NB4 (cell line): ENCODE results near the gene CRIP2.

Source experiments
- CTCF ChIP-seq: IDR thresholded peaks from one replicate; pipeline ENCODE4 v1.5.1; 2012; ENCODE audit warnings: low read depth, low read length
- POLR2A ChIP-seq: IDR thresholded peaks from 2 replicates; pipeline ENCODE4 v1.6.1; 2011; ENCODE audit warnings: mild to moderate bottlenecking; ENCODE audit not compliant: insufficient read length; ENCODE audit errors: extremely low read depth

DNA sequence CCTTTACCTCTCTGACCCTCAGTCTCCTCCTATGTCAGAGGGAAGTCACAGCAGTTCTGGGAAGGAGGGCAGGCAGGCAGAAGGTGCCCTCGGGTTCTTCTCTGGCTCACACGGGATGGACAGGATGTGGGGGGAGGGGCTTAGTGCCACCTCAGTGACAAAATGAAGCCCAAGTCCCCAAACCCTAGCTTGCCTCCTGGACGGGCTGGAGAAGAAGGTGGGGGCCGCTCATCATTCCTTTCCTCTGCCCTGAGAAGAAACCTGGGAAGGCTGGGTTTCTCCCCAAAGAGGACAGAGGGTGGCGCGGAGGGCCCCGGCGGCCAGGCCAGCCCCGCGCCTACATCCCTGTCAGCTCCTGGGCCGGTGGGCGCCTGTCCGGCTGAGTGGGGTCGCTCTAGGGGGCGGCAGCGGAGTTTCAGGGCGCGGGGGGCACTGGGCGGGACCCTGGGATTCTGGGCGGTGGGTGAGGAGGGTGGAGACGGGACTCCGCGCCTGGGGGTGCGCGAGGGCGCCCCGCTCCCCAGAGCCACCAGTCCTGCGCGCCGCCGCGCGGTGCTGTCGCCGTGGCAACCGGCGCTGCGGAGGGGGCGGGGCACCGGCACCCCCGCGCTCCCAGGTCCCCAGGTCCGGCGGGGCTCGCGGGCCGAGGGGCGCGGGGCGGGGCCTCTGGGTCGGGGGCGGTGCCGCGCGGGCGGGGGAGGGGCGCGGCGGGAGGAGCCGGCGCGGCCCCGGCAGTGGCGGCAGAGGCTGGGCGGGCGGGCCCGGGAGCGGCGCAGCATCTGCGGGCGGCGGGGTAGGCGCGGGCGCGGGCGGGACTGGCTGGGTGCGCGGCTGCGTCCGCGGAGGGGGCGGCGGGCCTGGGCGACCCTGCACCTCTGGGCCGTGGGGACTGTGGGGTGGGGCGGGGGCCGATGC, 51.5 kb downstream of the CRIP2 start, which contains the start of gene TMEM121:
- TF ChIP-seq CTCF (no peak), POLR2A (no peak)
